DOHH2 (cell line): Measurements from ENCODE around the gene CRACR2A.

Experiments used
- EZH2phosphoT487 ChIP-seq: fragments of 200-600 bp; sonication (generic); IDR thresholded peaks from 2 replicates; pipeline ENCODE4 v1.6.1; 2017; ENCODE audit warnings: borderline replicate concordance, mild to moderate bottlenecking, antibody characterized with exemption, low read length, moderate library complexity, mixed read lengths
- TF ChIP-seq, protein P1 (sequence below): fragments of 200-600 bp; sonication (generic); IDR thresholded peaks from one replicate; pipeline ENCODE4 v1.5.1; 2014; ENCODE audit warnings: antibody characterized with exemption, mild to moderate bottlenecking, low read depth, low read length; ENCODE audit not compliant: poor library complexity, severe bottlenecking

DNA sequence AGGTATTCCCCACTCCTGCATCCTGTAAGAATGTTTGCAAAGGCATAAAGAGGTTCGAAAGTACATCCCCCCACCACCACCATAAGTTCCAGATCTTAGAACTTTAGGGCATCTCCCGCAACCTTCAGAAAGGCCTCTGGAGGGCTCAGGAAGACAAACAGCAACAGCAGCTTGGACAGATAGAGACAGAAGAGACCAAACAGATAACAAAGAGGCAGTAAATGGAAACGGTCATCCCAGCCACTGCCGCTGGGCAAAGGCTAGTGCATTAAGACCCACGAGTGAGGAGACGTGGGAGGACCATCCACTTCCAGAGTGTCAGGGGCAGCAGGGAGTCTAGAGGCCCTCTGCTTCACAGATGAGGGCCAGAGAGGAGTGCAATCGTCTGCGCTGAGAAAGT lies 124.3 kb downstream of the CRACR2A start:
- TF ChIP-seq, protein P1, sequence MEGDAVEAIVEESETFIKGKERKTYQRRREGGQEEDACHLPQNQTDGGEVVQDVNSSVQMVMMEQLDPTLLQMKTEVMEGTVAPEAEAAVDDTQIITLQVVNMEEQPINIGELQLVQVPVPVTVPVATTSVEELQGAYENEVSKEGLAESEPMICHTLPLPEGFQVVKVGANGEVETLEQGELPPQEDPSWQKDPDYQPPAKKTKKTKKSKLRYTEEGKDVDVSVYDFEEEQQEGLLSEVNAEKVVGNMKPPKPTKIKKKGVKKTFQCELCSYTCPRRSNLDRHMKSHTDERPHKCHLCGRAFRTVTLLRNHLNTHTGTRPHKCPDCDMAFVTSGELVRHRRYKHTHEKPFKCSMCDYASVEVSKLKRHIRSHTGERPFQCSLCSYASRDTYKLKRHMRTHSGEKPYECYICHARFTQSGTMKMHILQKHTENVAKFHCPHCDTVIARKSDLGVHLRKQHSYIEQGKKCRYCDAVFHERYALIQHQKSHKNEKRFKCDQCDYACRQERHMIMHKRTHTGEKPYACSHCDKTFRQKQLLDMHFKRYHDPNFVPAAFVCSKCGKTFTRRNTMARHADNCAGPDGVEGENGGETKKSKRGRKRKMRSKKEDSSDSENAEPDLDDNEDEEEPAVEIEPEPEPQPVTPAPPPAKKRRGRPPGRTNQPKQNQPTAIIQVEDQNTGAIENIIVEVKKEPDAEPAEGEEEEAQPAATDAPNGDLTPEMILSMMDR: no peak
- no peak for TF ChIP-seq EZH2phosphoT487
